HG03064 (cell line): ENCODE measurements around the gene NEURL1B.
"Not testable (repeated sequence)": the region's sequence is repeated elsewhere in the genome, so short reads cannot be mapped to it uniquely, and the experiment has no call there.

Source experiments
- ATAC-seq: cut with Tn5 transposase; IDR thresholded peaks from one replicate; pipeline ENCODE4 v1.9.1; 2021; ENCODE audit warnings: low read depth; ENCODE audit not compliant: unreplicated experiment

Gene NEURL1B

GRCh38 chr5:172648755-172649154 lies 7.7 kb downstream of the NEURL1B start:
- no peak for ATAC-seq

- ATAC-seq = not testable (repeated sequence)
Observed at GRCh38 chr5:172656496-172656895, 15.4 kb downstream of the NEURL1B start.

- not testable (repeated sequence) for ATAC-seq
Observed at GRCh38 chr5:172657524-172658233, 16.6 kb downstream of the NEURL1B start.

- no peak for ATAC-seq
Observed at GRCh38 chr5:172658391-172658790, 17.3 kb downstream of the NEURL1B start.

- ATAC-seq = no peak
Observed at GRCh38 chr5:172658961-172659501, 18.0 kb downstream of the NEURL1B start.

GRCh38 chr5:172659570-172659908 lies 18.5 kb downstream of the NEURL1B start:
- ATAC-seq = no peak

- ATAC-seq = no peak
Observed at GRCh38 chr5:172659909-172660628, 19.0 kb downstream of the NEURL1B start.

GRCh38 chr5:172660974-172661373 lies 19.9 kb downstream of the NEURL1B start:
- no peak for ATAC-seq

- no peak for ATAC-seq
Observed at GRCh38 chr5:172661526-172661925, 20.5 kb downstream of the NEURL1B start.

- no peak for ATAC-seq
Observed at GRCh38 chr5:172662596-172662995, 21.5 kb downstream of the NEURL1B start.

GRCh38 chr5:172664018-172664417 lies 23.0 kb downstream of the NEURL1B start:
- no peak for ATAC-seq

GRCh38 chr5:172664681-172665541 lies 23.8 kb downstream of the NEURL1B start:
- ATAC-seq = no peak

- ATAC-seq = no peak
Observed at GRCh38 chr5:172666251-172666650, 25.2 kb downstream of the NEURL1B start.

GRCh38 chr5:172667786-172668593 lies 26.9 kb downstream of the NEURL1B start:
- ATAC-seq = no peak

- ATAC-seq = no peak
Observed at GRCh38 chr5:172668594-172669071, 27.6 kb downstream of the NEURL1B start.

GRCh38 chr5:172669386-172670004 lies 28.4 kb downstream of the NEURL1B start:
- no peak for ATAC-seq

- no peak for ATAC-seq
Observed at GRCh38 chr5:172670005-172670402, 28.9 kb downstream of the NEURL1B start.

GRCh38 chr5:172670444-172670843 lies 29.4 kb downstream of the NEURL1B start:
- no peak for ATAC-seq

GRCh38 chr5:172671091-172671490 lies 30.0 kb downstream of the NEURL1B start:
- no peak for ATAC-seq

- no peak for ATAC-seq
Observed at GRCh38 chr5:172672681-172673080, 31.6 kb downstream of the NEURL1B start.
